ENCODE results near the gene ZNF605.
"Not testable (repeated sequence)": the region's sequence is repeated elsewhere in the genome, so short reads cannot be mapped to it uniquely, and the experiment has no call there.

ZNF605 gene

GRCh38 chr12:132956011-132956788 is at the start of gene ZNF605:
ZNF605 (minus strand) TSS chr12:132956306; CDS start chr12:132945635, 10,671 bp downstream.
- DNase-seq: peak; percentile 95

DNA sequence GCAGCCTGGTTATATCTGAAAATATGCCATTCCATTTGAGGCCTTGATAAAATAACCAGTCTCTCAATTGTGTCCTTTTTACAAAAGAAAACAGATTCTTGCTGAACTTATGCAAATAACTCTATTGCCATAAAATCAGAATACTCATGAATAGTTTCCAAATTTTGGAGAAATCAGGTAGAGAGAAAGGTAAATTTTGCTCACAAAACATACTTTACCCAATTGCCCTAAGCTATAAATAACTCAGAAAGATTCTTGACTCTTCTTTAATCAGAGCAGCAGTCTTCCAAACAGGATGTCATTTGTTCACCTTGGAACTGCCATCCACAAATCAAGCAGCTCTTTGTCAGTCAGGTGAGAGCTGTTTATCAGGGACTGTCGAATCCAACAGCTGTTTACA is 42.6 kb upstream of the ZNF605 start:
- no peak for DNase-seq

DNA sequence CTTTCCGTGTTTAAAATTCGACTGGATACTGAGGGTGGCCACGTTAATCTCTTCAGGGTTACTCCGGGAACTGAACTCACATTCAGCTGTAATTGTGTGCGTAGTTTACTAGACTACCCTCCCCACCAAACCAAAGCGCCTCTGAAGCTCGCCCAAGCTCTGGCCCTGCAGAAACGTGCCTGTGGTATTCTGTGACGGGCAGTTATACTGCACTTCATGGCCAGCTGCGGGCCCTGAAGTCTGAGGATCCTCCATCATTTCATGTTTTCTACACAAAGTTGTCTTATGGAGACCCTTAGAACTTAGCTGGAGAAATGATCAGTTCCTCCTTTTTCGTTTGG is 30.7 kb upstream of the ZNF605 start:
- DNase-seq: no peak

DNA sequence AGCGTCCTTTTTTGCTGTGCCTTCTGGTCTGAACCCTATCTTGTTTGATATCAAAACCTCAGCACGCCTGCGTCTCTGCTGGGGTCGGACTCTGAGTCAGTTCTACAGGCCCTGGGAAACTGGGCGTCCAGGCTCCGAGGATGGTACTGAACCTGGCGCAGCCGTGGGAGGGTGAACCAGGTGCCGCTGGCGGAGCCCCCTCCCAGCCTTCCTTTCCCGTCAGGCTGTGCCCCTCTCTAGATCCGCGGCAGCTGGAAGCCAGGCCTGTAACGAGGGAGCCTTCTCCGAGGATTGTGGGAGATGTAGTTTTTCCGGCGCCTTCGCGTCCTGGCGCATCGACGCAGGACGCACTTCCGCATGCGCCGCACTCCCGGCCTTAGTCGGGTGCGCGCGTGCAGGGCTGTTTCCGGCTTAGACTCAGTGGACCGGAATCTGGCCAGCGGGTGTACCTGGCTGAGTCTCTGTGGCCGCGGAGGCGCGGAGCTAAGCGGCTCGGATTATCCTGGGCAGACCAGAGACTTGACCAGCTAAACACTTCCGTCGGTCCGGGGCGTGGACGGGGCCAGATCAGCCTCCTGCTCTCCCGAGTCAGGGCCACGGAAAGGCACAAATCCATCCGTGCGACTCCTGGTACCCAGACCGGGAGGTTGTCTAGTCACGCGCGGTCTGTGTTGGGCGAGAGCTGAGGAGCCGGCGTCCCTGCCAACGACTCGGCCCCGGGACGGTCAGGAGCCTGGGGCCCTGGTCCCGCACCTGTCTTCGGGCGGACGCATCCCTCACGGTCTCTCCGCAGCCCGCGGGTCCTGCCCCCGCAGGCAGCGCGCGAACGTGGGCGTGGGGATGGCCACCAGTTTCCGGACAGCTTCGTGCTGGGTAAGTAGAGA is 30.1 kb upstream of the ZNF605 start, which contains the start of gene ZNF26:
Gene ZNF26, plus strand, starts transcription at position 367 of the 884 bp plus-strand sequence. Its CDS starts 474 bp downstream, at position 841.
- peak; percentile 98 for DNase-seq

GRCh38 chr12:132976870-132977269 is 20.8 kb upstream of the ZNF605 start:
- DNase-seq: not testable (repeated sequence)

DNA sequence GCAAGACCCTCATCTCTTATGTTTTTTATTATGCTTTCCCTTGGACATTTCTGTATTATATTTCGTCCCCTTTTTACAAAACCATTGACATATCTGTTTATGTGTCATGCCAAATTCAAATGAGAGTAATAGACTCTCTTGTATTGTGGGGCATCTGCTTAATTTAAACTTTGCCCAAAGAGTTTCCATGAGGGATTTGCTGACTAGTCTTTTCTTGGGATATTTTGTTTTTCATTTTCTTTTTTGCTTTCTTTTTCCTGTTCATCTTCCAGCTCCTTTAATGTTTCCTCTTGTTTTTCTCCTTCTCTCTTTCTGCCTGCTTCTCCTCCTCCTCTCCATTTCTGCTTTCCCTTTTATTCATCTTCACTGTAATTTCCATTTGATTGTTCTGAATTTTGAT is 16.3 kb upstream of the ZNF605 start:
- DNase-seq: no peak

- no peak for DNase-seq
Measured at GRCh38 chr12:132967736-132968135, 11.6 kb upstream of the ZNF605 start.

GRCh38 chr12:132966676-132967415 is 10.7 kb upstream of the ZNF605 start:
- no peak for DNase-seq

DNA sequence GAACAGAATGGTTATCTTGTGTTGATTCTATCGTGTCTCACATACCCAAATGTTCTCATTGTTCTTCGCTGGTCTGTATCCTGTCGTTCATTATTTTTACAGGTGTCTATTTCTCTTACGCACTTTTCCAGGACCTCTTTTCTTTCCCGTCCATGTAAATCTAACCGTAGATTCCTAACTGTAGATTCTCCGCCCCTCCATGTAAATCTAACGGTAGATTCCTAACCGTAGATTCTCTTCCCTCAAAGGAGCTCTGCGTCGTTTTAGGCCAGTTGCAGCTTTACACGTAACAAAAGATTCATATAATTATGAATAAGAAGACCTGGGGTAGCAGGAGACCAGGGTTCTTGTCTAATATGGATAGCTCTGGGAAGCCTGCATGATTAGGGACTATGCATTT is 9.7 kb upstream of the ZNF605 start:
- DNase-seq: no peak

- DNase-seq: not testable (repeated sequence)
Measured at GRCh38 chr12:132963947-132964346, 7.8 kb upstream of the ZNF605 start.

DNA sequence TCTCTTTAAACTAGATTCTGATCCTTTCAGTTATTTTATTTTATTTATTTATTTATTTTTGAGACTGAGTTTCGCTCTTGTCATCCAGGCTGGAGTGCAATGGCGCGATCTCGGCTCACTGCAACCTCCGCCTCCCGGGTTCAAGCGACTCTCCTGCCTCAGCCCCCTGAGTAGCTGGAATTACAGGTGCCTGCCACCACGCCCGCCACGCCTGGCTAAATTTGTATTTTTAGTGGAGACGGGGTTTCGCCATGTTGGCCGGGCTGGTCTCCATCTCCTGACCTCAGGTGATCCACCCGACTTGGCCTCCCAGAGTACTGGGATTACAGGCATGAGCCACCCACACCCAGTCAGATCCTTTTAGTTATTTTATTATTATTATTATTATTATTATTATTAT is 5.7 kb upstream of the ZNF605 start:
- DNase-seq: not testable (repeated sequence)

GRCh38 chr12:132955094-132956010 is 754 bp downstream of the ZNF605 start:
- peak; percentile 40 for DNase-seq

GRCh38 chr12:132954471-132955048 is 1.5 kb downstream of the ZNF605 start:
- no peak for DNase-seq

GRCh38 chr12:132953771-132954170 is 2.3 kb downstream of the ZNF605 start:
- DNase-seq: no peak

DNA sequence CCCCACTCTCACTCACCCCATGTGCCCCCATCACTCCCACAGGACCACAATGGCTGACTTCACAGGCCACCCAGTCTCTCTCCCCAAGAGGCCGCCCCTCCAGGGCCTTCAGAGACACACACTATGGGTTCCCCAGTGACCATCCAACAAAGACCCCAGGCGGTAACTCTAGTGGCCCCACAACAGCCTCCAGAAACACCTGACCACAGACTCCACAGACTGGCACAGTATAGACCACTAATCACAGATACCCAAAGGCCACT is 3.0 kb downstream of the ZNF605 start:
- DNase-seq: no peak

- DNase-seq: no peak
Measured at GRCh38 chr12:132952371-132953162, 3.5 kb downstream of the ZNF605 start.

- no peak for DNase-seq
Measured at GRCh38 chr12:132951649-132952048, 4.5 kb downstream of the ZNF605 start.

GRCh38 chr12:132950844-132951535 is 5.1 kb downstream of the ZNF605 start:
- no peak for DNase-seq

DNA sequence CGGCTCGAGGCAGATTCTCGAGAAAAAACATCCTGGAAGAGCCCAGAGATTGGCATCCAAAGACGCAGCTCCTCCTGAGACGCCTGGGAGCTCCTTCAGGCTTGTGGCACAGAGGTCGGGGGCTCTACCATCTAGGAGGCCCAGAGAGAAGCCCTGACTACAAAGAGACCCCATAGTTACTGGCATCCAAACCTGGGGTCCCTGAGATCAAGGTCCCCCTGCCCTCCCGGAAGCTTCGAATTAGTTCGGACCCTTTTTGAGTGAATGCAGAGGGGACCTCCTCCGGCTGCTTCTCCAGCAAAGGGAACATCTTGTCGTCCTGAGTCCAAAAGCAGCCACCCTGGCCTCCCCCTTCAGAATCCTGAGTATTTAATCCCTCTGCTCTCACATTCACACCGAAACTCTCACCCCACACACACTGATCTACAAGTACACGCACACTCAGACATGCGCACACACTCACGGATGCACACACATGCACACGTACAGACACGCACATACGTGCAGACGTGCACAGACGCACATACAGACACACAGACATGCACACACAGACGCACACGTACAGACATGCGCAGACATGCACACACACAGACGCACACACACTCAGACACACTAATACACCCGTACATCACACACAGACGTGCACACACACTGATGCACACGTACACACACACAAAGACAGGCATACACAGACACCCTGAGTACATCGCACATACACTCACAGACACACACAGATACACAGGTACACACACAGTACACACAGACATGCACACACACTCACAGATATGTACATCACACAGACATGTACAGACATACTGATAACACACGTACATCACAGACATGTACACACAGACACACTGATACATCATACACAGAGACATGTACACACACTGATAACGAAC is 5.9 kb downstream of the ZNF605 start:
- DNase-seq: no peak

Measured in NCI-H345 (cell line).